Right lobe of liver (tissue), 4 donors: ENCODE data around the gene PRDM12.

Experiments
- CTCF ChIP-seq, 4 donors: fragments of 200-600 bp in 3 of 4; fragments of 450-650 bp in 1 of 4; IDR thresholded peaks; one replicate each; pipeline versions ENCODE4 v1.5.1 to v1.8.0; 2016 to 2022; ENCODE audit warnings: antibody characterized with exemption in 4 of 4, mild to moderate bottlenecking in 2 of 4
- POLR2A ChIP-seq: fragments of 450-650 bp; IDR thresholded peaks from one replicate; pipeline ENCODE4 v1.6.1; 2017; ENCODE audit warnings: antibody characterized with exemption, mild to moderate bottlenecking
- donor health status: DM: no; HTN: no; CAD: no.
- donor health status: DM: no; HTN: no; CAD: no.
- donor health status: DM: no; HTN: yes; CAD: no.

- no peak for TF ChIP-seq CTCF (IDR thresholded peaks at IDR 0.05)
- no peak for TF ChIP-seq POLR2A
These were observed 39.1 kb downstream of the PRDM12 start for GRCh38 chr9:130703501-130703900.
